Uterus (tissue), 4 donors: ENCODE results near the gene MRPL36. TPM values are rescaled to one million over a fixed set of nuclear protein-coding genes. Genes with fewer than 3 reads are reported as not detected.
A peak's percentile ranks its signal among the peaks of the same experiment; 100 is the strongest.

Experiments used
- DNase-seq, 2 donors: peaks; one replicate each; pipeline ENCODE4 v3.0.0-alpha.2; 2019 to 2020
- H3K27ac ChIP-seq, 2 donors: fragments of 200-600 bp; sonication (generic); 1 replicate in 1 of 2; 2 replicates in 1 of 2; pipeline ENCODE4 v1.5.1; 2016 to 2018
- H3K27me3 ChIP-seq, 2 donors: fragments of 200-600 bp; sonication (generic); one replicate each; pipeline ENCODE4 v1.5.1; 2018 to 2019; ENCODE audit warnings: control low read depth in 1 of 2
- H3K36me3 ChIP-seq, 2 donors: fragments of 200-600 bp; sonication (generic); one replicate each; pipeline ENCODE4 v1.5.1; 2019; ENCODE audit warnings: control low read depth in 1 of 2
- H3K4me1 ChIP-seq, 2 donors: fragments of 200-600 bp; sonication (generic); one replicate each; pipeline ENCODE4 v1.5.1; 2018 to 2019; ENCODE audit warnings: control low read depth in 1 of 2
- H3K4me3 ChIP-seq, 2 donors: fragments of 200-600 bp; sonication (generic); 1 replicate in 1 of 2; 2 replicates in 1 of 2; pipeline ENCODE4 v1.5.1; 2018 to 2019; ENCODE audit warnings: mild to moderate bottlenecking in 1 of 2
- H3K9me3 ChIP-seq, 2 donors: fragments of 200-600 bp; sonication (generic); one replicate each; pipeline ENCODE4 v1.5.1; 2019; ENCODE audit warnings: control low read depth in 1 of 2
- CTCF ChIP-seq, 4 experiments: fragments of 200-600 bp in 2 of 4; fragments of 450-650 bp in 2 of 4; sonication (generic) in 2 of 4; IDR thresholded peaks; one replicate each; pipeline ENCODE4 v1.5.1; 2016 to 2019; ENCODE audit warnings: antibody characterized with exemption in 4 of 4, mild to moderate bottlenecking in 2 of 4, moderate library complexity in 1 of 4
- POLR2A ChIP-seq, 2 donors: fragments of 450-650 bp; IDR thresholded peaks; one replicate each; pipeline ENCODE4 v1.6.1; 2016; ENCODE audit warnings: antibody characterized with exemption in 2 of 2, mild to moderate bottlenecking in 1 of 2, moderate library complexity in 1 of 2
- intact Hi-C: fragments of 100-400 bp; cut with DNase I; formaldehyde crosslinking; loops from one replicate; pipeline ENCODE4 v1.15.1; 2023; ENCODE audit warnings: low total_unique reads
- total RNA-seq, 4 donors: library from RNA; depleted of rRNA in 3 of 4; stranded (reverse); fragments of >200 nt in 3 of 4; gene quantifications; one replicate each; pipeline versions ENCODE4 v1.1.0 to v1.2.4, GENCODE V29; 2014 to 2023
- donor health status: DM: yes; HTN: yes; CAD: no.

The MRPL36 gene
- total RNA-seq, result 100 to 1,000 TPM in 1 of 4 donors, 10 to 100 TPM in 3; 14.4 to 107 (median 31.6) TPM

GRCh38 chr5:1799602-1800471, at the start of gene MRPL36:
Gene MRPL36 (minus strand): TSS chr5:1799837. CDS start chr5:1798935, 902 bp downstream.
- H3K27me3 ChIP-seq, result no peaks in the 10 kb centered on the region
- no peaks in the 10 kb centered on the region for H3K4me1 ChIP-seq
- intact Hi-C loops, result no loop called here
- H3K4me3 ChIP-seq, result peak within 1 kb of the TSS; percentile 93
- DNase-seq, result peak; percentile 87 to 91
- TF ChIP-seq CTCF (IDR thresholded peaks at IDR 0.05), result peak in 1 of 4 experiments; percentile 10
- TF ChIP-seq POLR2A (IDR thresholded peaks at IDR 0.05), result peak; percentile 68 to 81
- no peaks in the 10 kb centered on the region for H3K36me3 ChIP-seq
- H3K9me3 ChIP-seq, result no peaks in the 10 kb centered on the region
- H3K27ac ChIP-seq, result peak within 1 kb of the TSS; percentile 80 to 85

GRCh38 chr5:1847611-1848010, 48.0 kb upstream of the MRPL36 start:
- intact Hi-C loops, result no loop called here
- Histone ChIP-seq H3K4me3 (no peak overlapping the region), H3K27ac (no peak overlapping the region), H3K36me3 (no peaks in the 10 kb centered on the region), H3K9me3 (no peaks in the 10 kb centered on the region), H3K4me1 (peaks cover 0 to 4% of the 10 kb centered on the region in 2 donors), H3K27me3 (peaks cover 0 to 18% of the 10 kb centered on the region in 2 donors)
- DNase-seq, result no peak
- no peak for TF ChIP-seq CTCF (IDR thresholded peaks at IDR 0.05)
- TF ChIP-seq POLR2A (IDR thresholded peaks at IDR 0.05), result no peak

GRCh38 chr5:1847056-1847455, 47.4 kb upstream of the MRPL36 start:
- Histone ChIP-seq H3K9me3 (no peaks in the 10 kb centered on the region), H3K4me1 (peaks cover 0 to 4% of the 10 kb centered on the region in 2 donors), H3K27me3 (peaks cover 0 to 13% of the 10 kb centered on the region in 2 donors), H3K36me3 (no peaks in the 10 kb centered on the region), H3K4me3 (no peak overlapping the region), H3K27ac (no peak overlapping the region)
- TF ChIP-seq CTCF (IDR thresholded peaks at IDR 0.05), result no peak
- no peak for TF ChIP-seq POLR2A (IDR thresholded peaks at IDR 0.05)
- intact Hi-C loops, result no loop called here
- no peak for DNase-seq

- no peak overlapping the region for H3K4me3 ChIP-seq
- intact Hi-C loops, result no loop called here
- peaks cover 0 to 2% of the 10 kb centered on the region in 2 donors for H3K4me1 ChIP-seq
- H3K27me3 ChIP-seq, result peaks cover 0 to 8% of the 10 kb centered on the region in 2 donors
- no peaks in the 10 kb centered on the region for H3K9me3 ChIP-seq
- DNase-seq, result no peak
- TF ChIP-seq POLR2A (IDR thresholded peaks at IDR 0.05) (no peak), CTCF (IDR thresholded peaks at IDR 0.05) (no peak)
- no peaks in the 10 kb centered on the region for H3K36me3 ChIP-seq
- no peak overlapping the region for H3K27ac ChIP-seq
Observed at GRCh38 chr5:1846583-1846982, 46.9 kb upstream of the MRPL36 start.

- no peak for TF ChIP-seq CTCF (IDR thresholded peaks at IDR 0.05)
- TF ChIP-seq POLR2A (IDR thresholded peaks at IDR 0.05), result no peak
- intact Hi-C loops, result no loop called here
- H3K4me1 ChIP-seq, result no peaks in the 10 kb centered on the region
- H3K27me3 ChIP-seq, result peaks cover 0 to 5% of the 10 kb centered on the region in 2 donors
- no peaks in the 10 kb centered on the region for H3K36me3 ChIP-seq
- H3K4me3 ChIP-seq, result no peak overlapping the region
- DNase-seq, result no peak
- H3K9me3 ChIP-seq, result no peaks in the 10 kb centered on the region
- H3K27ac ChIP-seq, result no peak overlapping the region
Observed at GRCh38 chr5:1845696-1846095, 46.1 kb upstream of the MRPL36 start.
